ENCODE data around the gene ATF7IP2.
"Not testable (repeated sequence)": the region's sequence is repeated elsewhere in the genome, so short reads cannot be mapped to it uniquely, and the experiment has no call there.

ATF7IP2 gene

GRCh38 chr16:10383626-10384025 is 2.2 kb upstream of the ATF7IP2 start:
- DNase-seq: no peak

- DNase-seq: peak; percentile 16
Observed at GRCh38 chr16:10386517-10387100, 748 bp downstream of the ATF7IP2 start.

- DNase-seq: no peak
Observed at GRCh38 chr16:10387188-10387617, 1.3 kb downstream of the ATF7IP2 start.

GRCh38 chr16:10388988-10389387 is 3.1 kb downstream of the ATF7IP2 start:
- DNase-seq: no peak

- no peak for DNase-seq
Observed at GRCh38 chr16:10390330-10390729, 4.5 kb downstream of the ATF7IP2 start.

- DNase-seq: no peak
Observed at GRCh38 chr16:10390867-10391266, 5.0 kb downstream of the ATF7IP2 start.

- DNase-seq: no peak
Observed at GRCh38 chr16:10391339-10391738, 5.5 kb downstream of the ATF7IP2 start.

- no peak for DNase-seq
Observed at GRCh38 chr16:10402975-10403374, 17.1 kb downstream of the ATF7IP2 start.

GRCh38 chr16:10405386-10405939 is 19.6 kb downstream of the ATF7IP2 start:
- DNase-seq: no peak

GRCh38 chr16:10408824-10409381 is 23.0 kb downstream of the ATF7IP2 start:
- DNase-seq: peak; percentile 35

- not testable (repeated sequence) for DNase-seq
Observed at GRCh38 chr16:10409713-10410112, 23.9 kb downstream of the ATF7IP2 start.

GRCh38 chr16:10410469-10410868 is 24.6 kb downstream of the ATF7IP2 start:
- peak; percentile 52 for DNase-seq

- DNase-seq: no peak
Observed at GRCh38 chr16:10412935-10413601, 27.2 kb downstream of the ATF7IP2 start.

GRCh38 chr16:10418204-10418603 is 32.3 kb downstream of the ATF7IP2 start:
- not testable (repeated sequence) for DNase-seq

GRCh38 chr16:10419701-10420100 is 33.8 kb downstream of the ATF7IP2 start:
- DNase-seq: no peak

- DNase-seq: no peak
Observed at GRCh38 chr16:10421596-10421995, 35.7 kb downstream of the ATF7IP2 start.

- DNase-seq: no peak
Observed at GRCh38 chr16:10428433-10429168, 42.7 kb downstream of the ATF7IP2 start.

GRCh38 chr16:10429299-10429969 is 43.6 kb downstream of the ATF7IP2 start:
- DNase-seq: not testable (repeated sequence)

- no peak for DNase-seq
Observed at GRCh38 chr16:10441726-10442125, 55.9 kb downstream of the ATF7IP2 start.

GRCh38 chr16:10447289-10447688 is 61.4 kb downstream of the ATF7IP2 start:
- DNase-seq: no peak

GRCh38 chr16:10452208-10453158 is 66.6 kb downstream of the ATF7IP2 start:
- DNase-seq: not testable (repeated sequence)

GRCh38 chr16:10453159-10453510 is 67.3 kb downstream of the ATF7IP2 start:
- no peak for DNase-seq

Data from MV-4-11 (cell line).